ENCODE measurements around the gene NOX4. TPM values are rescaled to one million over a fixed set of nuclear protein-coding genes. Genes with fewer than 3 reads are reported as not detected.
A peak's percentile ranks its signal among the peaks of the same experiment; 100 is the strongest.
"Not testable (repeated sequence)": the region's sequence is repeated elsewhere in the genome, so short reads cannot be mapped to it uniquely, and the experiment has no call there.

NOX4 gene
- total and polyA plus RNA-seq, 4 donors, result 46.1 to 91.9 (median 48.5) TPM

DNA sequence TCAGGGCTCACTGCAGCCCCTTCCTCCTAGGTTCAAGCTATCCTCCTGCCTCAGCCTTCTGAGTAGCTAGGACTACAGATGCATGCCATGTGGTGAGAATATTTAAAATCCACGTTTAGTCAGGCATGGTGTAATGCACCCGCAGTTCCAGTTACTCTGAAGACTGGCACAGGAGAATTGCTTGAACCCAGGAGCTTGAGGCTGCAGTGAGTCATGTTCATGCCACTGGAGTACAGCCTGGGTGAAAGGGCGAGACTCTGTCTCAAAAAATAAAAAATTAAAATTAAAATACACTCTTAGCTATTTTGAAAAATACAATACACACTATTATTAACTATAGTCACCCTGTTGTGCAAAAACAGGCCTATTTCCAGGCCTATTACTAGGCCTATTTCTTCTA, 38.4 kb downstream of the NOX4 start:
- peak overlapping the region in 1 of 2 donors; percentile 28 for H3K27ac ChIP-seq (ENCODE audit: low read depth in 1 of 2, low read length in 2 of 2)
- ATAC-seq (ENCODE audit: low FRiP score), result no peak

DNA sequence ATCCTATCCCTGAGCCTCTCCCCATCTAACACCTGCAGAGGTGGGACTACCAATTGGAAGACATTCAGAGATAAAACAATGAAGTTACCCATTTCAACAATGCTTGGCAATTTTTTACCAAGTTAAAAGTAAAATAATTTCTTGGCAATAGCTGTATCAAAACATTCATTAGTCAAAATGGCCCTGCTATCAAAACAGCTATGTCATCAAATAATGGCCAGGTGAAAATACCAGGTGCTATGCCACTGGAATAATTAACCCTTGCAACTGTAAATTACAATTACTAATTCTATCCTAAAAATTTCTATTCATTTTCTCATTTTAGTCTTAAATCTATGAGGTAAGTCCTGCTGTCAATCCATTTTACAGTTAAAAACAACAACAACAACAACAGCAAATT, 43.3 kb downstream of the NOX4 start:
- intact Hi-C loops (cut with DNase I), result no loop called here
- no peak for ATAC-seq (ENCODE audit: low FRiP score)
- Histone ChIP-seq H3K4me3 (ENCODE audit: low read length in 2 of 2) (no peak overlapping the region), H3K4me1 (ENCODE audit: control insufficient read depth in 1 of 2, insufficient read depth in 2 of 2, low read length in 2 of 2) (peaks cover 6 to 13% of the 10 kb centered on the region in 2 donors), H3K9me3 (ENCODE audit: control insufficient read depth, low read length) (no peaks in the 10 kb centered on the region), H3K36me3 (ENCODE audit: control insufficient read depth in 1 of 2, insufficient read depth in 2 of 2, low read length in 1 of 2) (peaks cover 0 to 3% of the 10 kb centered on the region in 2 donors), H3K27ac (ENCODE audit: low read depth in 1 of 2, low read length in 2 of 2) (peak overlapping the region in 1 of 2 donors; percentile 33), H3K27me3 (ENCODE audit: control insufficient read depth in 1 of 2, insufficient read depth in 2 of 2, low read length in 1 of 2) (no peaks in the 10 kb centered on the region)
- no peak for DNase-seq

More for the DNA sequence above, 38.4 kb downstream of the NOX4 start:
- DNase-seq, result no peak
- intact Hi-C loops (cut with DNase I), result no loop called here
- 51 to 74% methylated on average over 3 of the region's 3 CpGs for WGBS, 2 donors
- Histone ChIP-seq H3K4me1 (ENCODE audit: control insufficient read depth in 1 of 2, insufficient read depth in 2 of 2, low read length in 2 of 2) (peaks cover 2 to 9% of the 10 kb centered on the region in 2 donors), H3K27me3 (ENCODE audit: control insufficient read depth in 1 of 2, insufficient read depth in 2 of 2, low read length in 1 of 2) (no peaks in the 10 kb centered on the region), H3K36me3 (ENCODE audit: control insufficient read depth in 1 of 2, insufficient read depth in 2 of 2, low read length in 1 of 2) (peaks cover 0 to 3% of the 10 kb centered on the region in 2 donors), H3K9me3 (ENCODE audit: control insufficient read depth, low read length) (no peaks in the 10 kb centered on the region), H3K4me3 (ENCODE audit: low read length in 2 of 2) (no peak overlapping the region)

DNA sequence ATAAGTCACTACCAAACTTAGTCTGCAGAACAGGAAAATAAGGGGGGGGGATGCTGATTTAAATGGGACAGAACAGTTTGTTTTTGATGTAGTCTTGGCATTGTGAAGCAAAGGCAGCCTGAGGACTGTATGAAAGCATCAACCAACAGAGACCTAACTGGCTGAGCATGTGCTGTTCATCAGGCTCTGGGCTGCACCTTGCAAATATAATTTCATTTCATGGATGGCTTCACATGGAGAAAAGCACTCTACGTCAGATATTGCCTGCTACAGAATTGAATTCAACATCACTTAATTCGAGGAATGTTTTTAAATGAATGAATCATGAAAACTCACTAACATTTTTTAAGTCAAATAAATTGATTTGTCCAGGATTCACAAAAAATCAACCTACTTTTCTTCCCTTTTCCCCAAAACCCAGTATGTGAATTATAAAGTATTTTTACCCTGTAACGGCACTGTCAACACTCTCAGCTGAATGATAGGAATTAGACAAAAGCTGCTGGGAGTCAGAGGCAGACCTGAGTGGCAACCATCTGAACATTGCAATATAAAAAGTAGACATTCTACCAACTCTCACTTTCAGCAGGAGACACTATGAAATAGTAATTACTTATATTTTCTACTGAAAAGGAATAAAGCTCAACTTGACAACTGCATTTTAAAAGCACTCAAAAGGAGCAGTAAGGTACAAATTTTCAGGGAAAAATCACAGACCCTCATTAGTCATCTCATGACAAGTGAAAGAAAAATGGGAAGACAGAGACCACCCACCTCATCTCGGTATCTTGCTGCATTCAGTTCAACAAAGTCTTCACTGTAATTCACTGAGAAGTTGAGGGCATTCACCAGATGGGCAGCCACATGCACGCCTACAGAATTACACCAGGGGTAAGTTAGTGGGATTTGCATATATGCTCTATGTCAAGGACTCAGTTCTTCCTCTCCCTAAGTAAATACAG, 47.5 kb downstream of the NOX4 start:
- Histone ChIP-seq H3K9me3 (ENCODE audit: control insufficient read depth, low read length) (no peaks in the 10 kb centered on the region), H3K27ac (ENCODE audit: low read depth in 1 of 2, low read length in 2 of 2) (peak overlapping the region in 1 of 2 donors; percentile 44), H3K4me1 (ENCODE audit: control insufficient read depth in 1 of 2, insufficient read depth in 2 of 2, low read length in 2 of 2) (peaks cover 3 to 4% of the 10 kb centered on the region in 2 donors), H3K27me3 (ENCODE audit: control insufficient read depth in 1 of 2, insufficient read depth in 2 of 2, low read length in 1 of 2) (no peaks in the 10 kb centered on the region), H3K36me3 (ENCODE audit: control insufficient read depth in 1 of 2, insufficient read depth in 2 of 2, low read length in 1 of 2) (no peaks in the 10 kb centered on the region), H3K4me3 (ENCODE audit: low read length in 2 of 2) (no peak overlapping the region)
- intact Hi-C loops (cut with DNase I), result no loop called here
- WGBS, 2 donors, result 62 to 68% methylated on average over 5 of the region's 5 CpGs
- no peak for DNase-seq
- no peak for ATAC-seq (ENCODE audit: low FRiP score)

DNA sequence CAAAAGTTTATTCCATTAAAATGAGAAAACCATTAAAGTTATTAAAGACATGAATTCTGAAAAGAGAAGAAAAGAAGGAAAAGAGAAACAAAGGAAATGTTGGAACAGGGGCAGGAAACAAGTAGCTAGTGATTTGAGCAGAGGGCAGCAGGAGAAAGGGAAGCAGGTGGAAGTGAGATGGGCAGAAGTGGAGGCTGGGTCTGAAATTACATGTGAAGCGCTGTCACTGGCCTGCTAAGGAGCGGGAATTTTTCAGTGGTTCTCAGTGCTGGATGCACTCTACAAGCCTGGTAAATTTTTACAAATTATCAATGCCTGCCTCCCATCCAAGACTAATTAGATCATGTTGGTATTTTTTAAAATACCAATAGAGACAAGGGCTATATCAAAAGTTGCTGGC, 48.4 kb downstream of the NOX4 start:
- intact Hi-C loops (cut with DNase I), result no loop called here
- no peak for ATAC-seq (ENCODE audit: low FRiP score)
- H3K36me3 ChIP-seq (ENCODE audit: control insufficient read depth in 1 of 2, insufficient read depth in 2 of 2, low read length in 1 of 2), result no peaks in the 10 kb centered on the region
- peak overlapping the region in 1 of 2 donors; percentile 21 for H3K27ac ChIP-seq (ENCODE audit: low read depth in 1 of 2, low read length in 2 of 2)
- 92 to 100% methylated on average over 2 of the region's 2 CpGs for WGBS, 2 donors
- no peaks in the 10 kb centered on the region for H3K9me3 ChIP-seq (ENCODE audit: control insufficient read depth, low read length)
- DNase-seq, result no peak
- no peaks in the 10 kb centered on the region for H3K27me3 ChIP-seq (ENCODE audit: control insufficient read depth in 1 of 2, insufficient read depth in 2 of 2, low read length in 1 of 2)
- H3K4me3 ChIP-seq (ENCODE audit: low read length in 2 of 2), result no peak overlapping the region
- peaks cover 3 to 4% of the 10 kb centered on the region in 2 donors for H3K4me1 ChIP-seq (ENCODE audit: control insufficient read depth in 1 of 2, insufficient read depth in 2 of 2, low read length in 2 of 2)

DNA sequence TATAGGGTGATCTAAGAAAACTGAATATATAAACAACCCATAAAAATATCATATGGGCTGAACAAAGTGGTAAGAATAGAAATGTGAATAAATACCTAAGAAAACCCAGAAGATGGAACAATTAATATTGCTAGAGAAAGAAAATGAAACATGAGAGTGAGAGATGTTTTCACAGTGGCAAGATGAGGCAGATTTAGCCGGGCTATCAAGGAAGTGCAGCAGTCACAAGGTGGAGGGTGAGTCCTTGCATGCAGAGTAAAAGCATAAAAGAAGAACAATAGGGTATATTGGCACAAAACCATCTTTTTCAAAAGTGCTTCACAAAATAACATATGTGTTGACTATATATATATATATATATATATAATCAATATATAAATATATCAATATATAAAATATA, 49.6 kb downstream of the NOX4 start:
- ATAC-seq (ENCODE audit: low FRiP score) (no peak), DNase-seq (no peak)
- H3K4me3 ChIP-seq (ENCODE audit: low read length in 2 of 2), result no peak overlapping the region
- peaks cover 3% of the 10 kb centered on the region in 2 donors for H3K4me1 ChIP-seq (ENCODE audit: control insufficient read depth in 1 of 2, insufficient read depth in 2 of 2, low read length in 2 of 2)
- WGBS, 2 donors, result 88 to 91% methylated on average over 1 of the region's 1 CpG
- H3K9me3 ChIP-seq (ENCODE audit: control insufficient read depth, low read length), result no peaks in the 10 kb centered on the region
- H3K36me3 ChIP-seq (ENCODE audit: control insufficient read depth in 1 of 2, insufficient read depth in 2 of 2, low read length in 1 of 2), result no peaks in the 10 kb centered on the region
- intact Hi-C loops (cut with DNase I), result no loop called here
- H3K27me3 ChIP-seq (ENCODE audit: control insufficient read depth in 1 of 2, insufficient read depth in 2 of 2, low read length in 1 of 2), result no peaks in the 10 kb centered on the region
- H3K27ac ChIP-seq (ENCODE audit: low read depth in 1 of 2, low read length in 2 of 2), result no peak overlapping the region

DNA sequence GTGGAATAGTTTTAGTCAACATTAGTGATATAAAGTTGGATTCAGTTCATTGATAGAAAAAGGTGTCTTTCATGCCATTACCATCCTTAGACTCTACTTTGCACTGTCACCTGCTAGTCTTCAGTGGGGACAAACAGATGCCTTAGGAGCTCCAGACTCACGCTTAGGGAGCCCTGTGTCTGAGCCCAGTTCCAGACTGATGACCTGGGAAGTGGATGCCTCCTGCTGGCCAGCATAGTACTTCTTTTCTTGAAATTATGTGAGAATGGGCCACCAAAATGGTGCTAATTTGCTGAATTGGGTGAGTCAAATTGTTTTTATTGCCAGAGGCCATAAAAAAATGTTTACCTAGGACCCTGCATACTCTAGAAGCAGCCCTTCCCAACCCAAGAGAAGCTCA, 53.9 kb downstream of the NOX4 start:
- no peak overlapping the region for H3K27ac ChIP-seq (ENCODE audit: low read depth in 1 of 2, low read length in 2 of 2)
- H3K4me1 ChIP-seq (ENCODE audit: control insufficient read depth in 1 of 2, insufficient read depth in 2 of 2, low read length in 2 of 2), result no peaks in the 10 kb centered on the region
- ATAC-seq (ENCODE audit: low FRiP score) (no peak), DNase-seq (no peak)
- WGBS, 2 donors, result 98 to 100% methylated on average over 1 of the region's 1 CpG
- no peaks in the 10 kb centered on the region for H3K36me3 ChIP-seq (ENCODE audit: control insufficient read depth in 1 of 2, insufficient read depth in 2 of 2, low read length in 1 of 2)
- no peak overlapping the region for H3K4me3 ChIP-seq (ENCODE audit: low read length in 2 of 2)
- no peaks in the 10 kb centered on the region for H3K9me3 ChIP-seq (ENCODE audit: control insufficient read depth, low read length)
- intact Hi-C loops (cut with DNase I), result no loop called here
- no peaks in the 10 kb centered on the region for H3K27me3 ChIP-seq (ENCODE audit: control insufficient read depth in 1 of 2, insufficient read depth in 2 of 2, low read length in 1 of 2)

DNA sequence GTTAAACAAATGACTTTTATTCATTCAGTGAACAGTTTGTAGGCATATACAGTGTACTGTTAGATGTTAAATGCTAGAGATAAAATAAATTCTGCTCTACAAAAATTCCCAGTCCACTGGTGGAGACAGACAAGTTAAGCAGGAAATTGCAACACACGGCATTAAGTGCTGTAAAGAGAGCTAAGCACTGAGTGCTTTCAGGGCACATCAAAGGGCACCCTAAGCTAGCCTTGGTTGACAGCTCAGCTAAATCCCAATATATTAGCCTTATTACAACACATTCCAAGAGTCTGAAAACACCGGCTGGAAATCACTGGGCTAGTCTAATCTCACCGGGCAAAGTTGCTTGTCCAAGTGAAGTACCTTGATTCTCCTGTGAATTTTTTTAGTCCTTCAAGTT, 55.1 kb downstream of the NOX4 start:
- peak in 1 of 2 donors; percentile 34 for DNase-seq
- Histone ChIP-seq H3K9me3 (ENCODE audit: control insufficient read depth, low read length) (no peaks in the 10 kb centered on the region), H3K27me3 (ENCODE audit: control insufficient read depth in 1 of 2, insufficient read depth in 2 of 2, low read length in 1 of 2) (no peaks in the 10 kb centered on the region), H3K4me1 (ENCODE audit: control insufficient read depth in 1 of 2, insufficient read depth in 2 of 2, low read length in 2 of 2) (no peaks in the 10 kb centered on the region), H3K4me3 (ENCODE audit: low read length in 2 of 2) (no peak overlapping the region), H3K36me3 (ENCODE audit: control insufficient read depth in 1 of 2, insufficient read depth in 2 of 2, low read length in 1 of 2) (no peaks in the 10 kb centered on the region), H3K27ac (ENCODE audit: low read depth in 1 of 2, low read length in 2 of 2) (peak overlapping the region in 1 of 2 donors; percentile 36)
- 19 to 30% methylated on average over 3 of the region's 3 CpGs for WGBS, 2 donors
- intact Hi-C loops (cut with DNase I), result no loop called here
- ATAC-seq (ENCODE audit: low FRiP score), result no peak

DNA sequence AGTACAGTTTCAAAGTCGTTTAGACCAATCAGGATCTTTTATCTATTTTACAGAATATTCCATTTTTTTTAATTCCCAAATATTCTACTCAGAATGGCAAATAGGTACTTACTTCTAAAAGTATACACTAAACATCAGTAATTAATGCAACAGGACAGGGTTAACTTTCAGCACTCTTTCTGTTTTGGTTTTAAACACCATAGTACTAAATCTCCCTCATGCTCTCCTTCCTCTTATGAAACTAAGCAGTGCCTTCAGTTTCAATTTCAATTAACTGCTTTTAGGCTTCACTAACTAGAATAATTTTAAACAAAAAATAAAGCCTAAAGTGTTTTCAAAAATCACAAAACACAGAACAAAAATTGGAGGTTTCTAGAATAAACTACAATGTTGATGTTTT, 57.9 kb downstream of the NOX4 start:
- no peak for ATAC-seq (ENCODE audit: low FRiP score)
- intact Hi-C loops (cut with DNase I), result no loop called here
- no peak for DNase-seq
- Histone ChIP-seq H3K36me3 (ENCODE audit: control insufficient read depth in 1 of 2, insufficient read depth in 2 of 2, low read length in 1 of 2) (no peaks in the 10 kb centered on the region), H3K4me3 (ENCODE audit: low read length in 2 of 2) (no peak overlapping the region), H3K27ac (ENCODE audit: low read depth in 1 of 2, low read length in 2 of 2) (no peak overlapping the region), H3K4me1 (ENCODE audit: control insufficient read depth in 1 of 2, insufficient read depth in 2 of 2, low read length in 2 of 2) (no peaks in the 10 kb centered on the region), H3K9me3 (ENCODE audit: control insufficient read depth, low read length) (no peaks in the 10 kb centered on the region), H3K27me3 (ENCODE audit: control insufficient read depth in 1 of 2, insufficient read depth in 2 of 2, low read length in 1 of 2) (no peaks in the 10 kb centered on the region)
- 71 to 85% methylated on average over 1 of the region's 1 CpG for WGBS, 2 donors

DNA sequence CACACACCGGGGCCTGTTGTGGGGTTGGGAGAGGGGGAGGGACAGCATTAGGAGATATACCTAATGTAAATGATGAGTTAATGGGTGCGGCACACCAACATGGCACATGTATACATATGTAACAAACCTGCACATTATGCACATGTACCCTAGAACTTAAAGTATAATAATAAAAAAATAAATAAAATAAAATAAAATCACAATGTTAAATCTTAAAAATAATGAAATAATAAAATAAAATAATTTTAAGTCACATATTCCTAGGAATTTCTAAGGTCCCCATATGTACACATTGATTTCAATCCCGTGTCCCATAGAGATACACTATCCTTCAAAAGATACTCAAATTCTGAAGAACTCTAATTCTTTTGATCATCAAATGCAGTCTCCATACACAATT, 59.0 kb downstream of the NOX4 start:
- H3K9me3 ChIP-seq (ENCODE audit: control insufficient read depth, low read length); H3K27ac ChIP-seq (ENCODE audit: low read depth in 1 of 2, low read length in 2 of 2); intact Hi-C loops (cut with DNase I); H3K4me3 ChIP-seq (ENCODE audit: low read length in 2 of 2); H3K36me3 ChIP-seq (ENCODE audit: control insufficient read depth in 1 of 2, insufficient read depth in 2 of 2, low read length in 1 of 2); H3K4me1 ChIP-seq (ENCODE audit: control insufficient read depth in 1 of 2, insufficient read depth in 2 of 2, low read length in 2 of 2); ATAC-seq (ENCODE audit: low FRiP score); H3K27me3 ChIP-seq (ENCODE audit: control insufficient read depth in 1 of 2, insufficient read depth in 2 of 2, low read length in 1 of 2); DNase-seq: not testable (repeated sequence)
- 96 to 97% methylated on average over 3 of the region's 3 CpGs for WGBS, 2 donors
